Panc1 (cell line): ENCODE results near the gene WAC. TPM values are rescaled to one million over a fixed set of nuclear protein-coding genes. Genes with fewer than 3 reads are reported as not detected.

Experiments used
- ATAC-seq: fragments of 200-7000 bp; cut with Tn5 transposase; 2 replicates; pipeline ENCODE4 v1.9.1; 2020; ENCODE audit warnings: mild to moderate bottlenecking, moderate library complexity
- BruUV-seq: library from RNA; stranded (reverse); fragments of 400-500 nt; replicated peaks from 2 replicates; lab custom pipeline; 2021; lab: Mats Ljungman, UMichigan
- CTCF ChIA-PET: fragments of 300-600 bp; sonication (Branson Sonifier 250); formaldehyde crosslinking; loops from one replicate; lab custom pipeline; 2022; ENCODE audit warnings: antibody characterized with exemption; lab: Charles Lee
- POLR2A ChIA-PET: fragments of 300-600 bp; sonication (Branson Sonifier 250); formaldehyde crosslinking; loops from one replicate; lab custom pipeline; 2022; ENCODE audit warnings: antibody characterized with exemption; lab: Charles Lee
- DNase-seq: peaks from one replicate; pipeline ENCODE4 v3.0.0-alpha.2; 2010; ENCODE audit warnings: low read depth, low spot score
- H3K27ac ChIP-seq: 2 replicates; pipeline ENCODE4 v1.5.1; 2011; ENCODE audit warnings: mild to moderate bottlenecking, low read length, inconsistent platforms
- H3K27me3 ChIP-seq: fragments of 200-500 bp; sonication (Bioruptor generic); 2 replicates; pipeline ENCODE4 v1.6.0; 2014; ENCODE audit warnings: low read length, inconsistent platforms; ENCODE audit not compliant: control insufficient read depth, insufficient read depth
- H3K36me3 ChIP-seq: fragments of 200-500 bp; sonication (Bioruptor generic); 2 replicates; pipeline ENCODE4 v1.5.1; 2014; ENCODE audit warnings: inconsistent platforms, mild to moderate bottlenecking, low read length, moderate library complexity; ENCODE audit not compliant: control insufficient read depth, insufficient read depth
- H3K4me1 ChIP-seq: 2 replicates; pipeline ENCODE4 v1.5.1; 2011; ENCODE audit warnings: inconsistent platforms, mild to moderate bottlenecking, low read length, moderate library complexity; ENCODE audit not compliant: control insufficient read depth, insufficient read depth
- H3K4me3 ChIP-seq, 2 experiments: 2 replicates each; pipeline ENCODE4 v1.5.1; 2011 to 2012; ENCODE audit warnings: low read depth in 2 of 2, low read length in 2 of 2, mild to moderate bottlenecking in 2 of 2, inconsistent platforms in 1 of 2, moderate library complexity in 1 of 2
- H3K9me3 ChIP-seq: fragments of 200-500 bp; sonication (Bioruptor generic); 2 replicates; pipeline ENCODE4 v1.5.1; 2014; ENCODE audit warnings: low read depth, mild to moderate bottlenecking, inconsistent platforms, low read length, moderate library complexity; ENCODE audit not compliant: control insufficient read depth, insufficient read depth
- POLR2AphosphoS5 ChIP-seq: IDR thresholded peaks from 2 replicates; pipeline ENCODE4 v1.6.1; 2012; ENCODE audit warnings: mild to moderate bottlenecking, low read depth, low read length, moderate library complexity
- SIN3A ChIP-seq: IDR thresholded peaks from 2 replicates; pipeline ENCODE4 v1.6.1; 2012; ENCODE audit warnings: low read depth, mild to moderate bottlenecking, low read length, moderate library complexity, borderline replicate concordance; ENCODE audit not compliant: insufficient read depth
- TCF7L2 ChIP-seq: IDR thresholded peaks from 2 replicates; pipeline ENCODE4 v1.6.1; 2011; ENCODE audit warnings: mild to moderate bottlenecking, low read depth, low read length, inconsistent platforms
- in situ Hi-C: cut with HindIII; loops from 2 replicates; pipeline ENCODE4 v1.10.0; 2016; ENCODE audit warnings: low sequenced_read_pairs, low pct_unique_long_range_greater_than_20kb
- intact Hi-C: fragments of 100-400 bp; cut with micrococcal nuclease; formaldehyde crosslinking; loops from one replicate; pipeline ENCODE4 v1.10.0; 2022; ENCODE audit not compliant: unreplicated experiment
- total RNA-seq: library from RNA; stranded (reverse); gene quantifications from one replicate; pipeline ENCODE4 v1.2.1, GENCODE V29; 2021; ENCODE audit not compliant: unreplicated experiment
- TF ChIP-seq, protein P1 (sequence below): fragments of 450-650 bp; IDR thresholded peaks from 2 replicates; pipeline ENCODE4 v1.5.1; 2017; ENCODE audit warnings: mild to moderate bottlenecking
- TF ChIP-seq, protein P2 (sequence below), 2 experiments: IDR thresholded peaks; 2 replicates each; pipeline ENCODE4 v1.6.1; 2011 to 2012; ENCODE audit warnings: low read depth in 2 of 2, control low read depth in 1 of 2, low read length in 1 of 2, mild to moderate bottlenecking in 1 of 2, moderate library complexity in 1 of 2; ENCODE audit not compliant: insufficient read depth in 1 of 2

Gene WAC
- total RNA-seq, 1 experiment from 2014 or later: 70.7 TPM

DNA sequence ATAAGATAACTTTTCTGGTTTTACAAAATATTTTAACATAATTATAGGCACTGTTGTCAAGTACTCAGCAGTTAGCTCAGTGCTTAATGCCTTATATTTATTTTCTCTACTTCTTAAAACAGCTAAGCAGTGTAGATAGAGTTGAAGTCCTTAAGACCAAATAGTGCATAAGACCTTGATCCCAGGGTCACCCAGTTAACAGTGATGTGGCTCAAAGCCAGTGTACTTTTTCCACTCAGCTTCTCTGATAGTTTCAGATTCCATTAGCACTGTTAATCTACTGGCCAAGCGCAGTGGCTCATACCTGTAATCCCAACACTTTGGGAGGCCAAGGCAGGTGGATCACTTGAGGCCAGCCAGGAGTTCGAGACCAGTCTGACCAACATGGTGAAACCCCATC, 83.6 kb downstream of the WAC start:
- ATAC-seq (no peak), DNase-seq (no peak)
- no peak for TF ChIP-seq SIN3A
- no peak for TF ChIP-seq TCF7L2
- TF ChIP-seq, protein P1, sequence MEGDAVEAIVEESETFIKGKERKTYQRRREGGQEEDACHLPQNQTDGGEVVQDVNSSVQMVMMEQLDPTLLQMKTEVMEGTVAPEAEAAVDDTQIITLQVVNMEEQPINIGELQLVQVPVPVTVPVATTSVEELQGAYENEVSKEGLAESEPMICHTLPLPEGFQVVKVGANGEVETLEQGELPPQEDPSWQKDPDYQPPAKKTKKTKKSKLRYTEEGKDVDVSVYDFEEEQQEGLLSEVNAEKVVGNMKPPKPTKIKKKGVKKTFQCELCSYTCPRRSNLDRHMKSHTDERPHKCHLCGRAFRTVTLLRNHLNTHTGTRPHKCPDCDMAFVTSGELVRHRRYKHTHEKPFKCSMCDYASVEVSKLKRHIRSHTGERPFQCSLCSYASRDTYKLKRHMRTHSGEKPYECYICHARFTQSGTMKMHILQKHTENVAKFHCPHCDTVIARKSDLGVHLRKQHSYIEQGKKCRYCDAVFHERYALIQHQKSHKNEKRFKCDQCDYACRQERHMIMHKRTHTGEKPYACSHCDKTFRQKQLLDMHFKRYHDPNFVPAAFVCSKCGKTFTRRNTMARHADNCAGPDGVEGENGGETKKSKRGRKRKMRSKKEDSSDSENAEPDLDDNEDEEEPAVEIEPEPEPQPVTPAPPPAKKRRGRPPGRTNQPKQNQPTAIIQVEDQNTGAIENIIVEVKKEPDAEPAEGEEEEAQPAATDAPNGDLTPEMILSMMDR: no peak
- TF ChIP-seq, protein P2, sequence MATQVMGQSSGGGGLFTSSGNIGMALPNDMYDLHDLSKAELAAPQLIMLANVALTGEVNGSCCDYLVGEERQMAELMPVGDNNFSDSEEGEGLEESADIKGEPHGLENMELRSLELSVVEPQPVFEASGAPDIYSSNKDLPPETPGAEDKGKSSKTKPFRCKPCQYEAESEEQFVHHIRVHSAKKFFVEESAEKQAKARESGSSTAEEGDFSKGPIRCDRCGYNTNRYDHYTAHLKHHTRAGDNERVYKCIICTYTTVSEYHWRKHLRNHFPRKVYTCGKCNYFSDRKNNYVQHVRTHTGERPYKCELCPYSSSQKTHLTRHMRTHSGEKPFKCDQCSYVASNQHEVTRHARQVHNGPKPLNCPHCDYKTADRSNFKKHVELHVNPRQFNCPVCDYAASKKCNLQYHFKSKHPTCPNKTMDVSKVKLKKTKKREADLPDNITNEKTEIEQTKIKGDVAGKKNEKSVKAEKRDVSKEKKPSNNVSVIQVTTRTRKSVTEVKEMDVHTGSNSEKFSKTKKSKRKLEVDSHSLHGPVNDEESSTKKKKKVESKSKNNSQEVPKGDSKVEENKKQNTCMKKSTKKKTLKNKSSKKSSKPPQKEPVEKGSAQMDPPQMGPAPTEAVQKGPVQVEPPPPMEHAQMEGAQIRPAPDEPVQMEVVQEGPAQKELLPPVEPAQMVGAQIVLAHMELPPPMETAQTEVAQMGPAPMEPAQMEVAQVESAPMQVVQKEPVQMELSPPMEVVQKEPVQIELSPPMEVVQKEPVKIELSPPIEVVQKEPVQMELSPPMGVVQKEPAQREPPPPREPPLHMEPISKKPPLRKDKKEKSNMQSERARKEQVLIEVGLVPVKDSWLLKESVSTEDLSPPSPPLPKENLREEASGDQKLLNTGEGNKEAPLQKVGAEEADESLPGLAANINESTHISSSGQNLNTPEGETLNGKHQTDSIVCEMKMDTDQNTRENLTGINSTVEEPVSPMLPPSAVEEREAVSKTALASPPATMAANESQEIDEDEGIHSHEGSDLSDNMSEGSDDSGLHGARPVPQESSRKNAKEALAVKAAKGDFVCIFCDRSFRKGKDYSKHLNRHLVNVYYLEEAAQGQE (IDR thresholded peaks at IDR 0.05; ENCODE audit: insufficient read depth in 1 of 2, low read depth in 2 of 2, low read length in 1 of 2): no peak
- no peak for TF ChIP-seq POLR2AphosphoS5
- BruUV-seq: no TSS peak
- ChIA-PET POLR2A (no interaction called here), CTCF (no interaction called here)
- Histone ChIP-seq H3K4me3 (no peak overlapping the region), H3K27me3 (no peaks in the 10 kb centered on the region), H3K9me3 (no peaks in the 10 kb centered on the region), H3K4me1 (no peaks in the 10 kb centered on the region), H3K36me3 (peaks cover 42% of the 10 kb centered on the region), H3K27ac (no peak overlapping the region)
- intact Hi-C loops (no loop called here), in situ Hi-C loops (no loop called here)

DNA sequence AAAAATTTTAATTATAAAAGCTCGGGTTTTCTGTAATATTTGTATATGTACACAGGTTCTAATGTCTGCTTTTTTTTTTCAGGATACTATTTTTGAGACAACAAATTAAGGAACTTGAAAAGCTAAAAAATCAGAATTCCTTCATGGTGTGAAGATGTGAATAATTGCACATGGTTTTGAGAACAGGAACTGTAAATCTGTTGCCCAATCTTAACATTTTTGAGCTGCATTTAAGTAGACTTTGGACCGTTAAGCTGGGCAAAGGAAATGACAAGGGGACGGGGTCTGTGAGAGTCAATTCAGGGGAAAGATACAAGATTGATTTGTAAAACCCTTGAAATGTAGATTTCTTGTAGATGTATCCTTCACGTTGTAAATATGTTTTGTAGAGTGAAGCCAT, 86.5 kb downstream of the WAC start:
- intact Hi-C loops: no loop called here
- DNase-seq (no peak), ATAC-seq (no peak)
- H3K36me3 ChIP-seq: peaks cover 29% of the 10 kb centered on the region
- BruUV-seq: no TSS peak
- no peaks in the 10 kb centered on the region for H3K9me3 ChIP-seq
- H3K4me1 ChIP-seq: no peaks in the 10 kb centered on the region
- no peak overlapping the region for H3K27ac ChIP-seq
- in situ Hi-C loops: no loop called here
- no peak overlapping the region for H3K4me3 ChIP-seq
- no peak for TF ChIP-seq TCF7L2
- no peak for TF ChIP-seq SIN3A
- TF ChIP-seq, protein P2 (IDR thresholded peaks at IDR 0.05; ENCODE audit: insufficient read depth in 1 of 2, low read depth in 2 of 2, low read length in 1 of 2): no peak
- TF ChIP-seq POLR2AphosphoS5: no peak
- TF ChIP-seq, protein P1: no peak
- ChIA-PET CTCF (no interaction called here), POLR2A (interaction anchor here (0.7 kb wide), 1 partner anchor 17 kb away, joined by 4 read pairs; no protein-coding TSS in a partner anchor)
- H3K27me3 ChIP-seq: no peaks in the 10 kb centered on the region
